Astrocyte (in vitro differentiated cells and primary cell): ENCODE data around the gene CPLX3. TPM values are rescaled to one million over a fixed set of nuclear protein-coding genes. Genes with fewer than 3 reads are reported as not detected.

ENCODE experiments used
- DNase-seq: peaks from one replicate; pipeline ENCODE4 v3.0.0-alpha.2; 2010; ENCODE audit warnings: low read depth
- FAIRE-seq: peaks from 2 replicates; lab custom pipeline; 2011; peaks lifted over from hg19 to GRCh38; lab: Jason Lieb, UNC
- H2AFZ ChIP-seq: 2 replicates; pipeline ENCODE4 v1.6.0; 2012; ENCODE audit warnings: low read depth, low read length, inconsistent platforms
- H3K27ac ChIP-seq: 2 replicates; pipeline ENCODE4 v1.5.1; 2011; ENCODE audit warnings: low read depth, low read length, inconsistent platforms
- H3K27me3 ChIP-seq: 2 replicates; pipeline ENCODE4 v1.6.0; 2011; ENCODE audit warnings: low read length, inconsistent platforms; ENCODE audit not compliant: insufficient read depth
- H3K36me3 ChIP-seq: 2 replicates; pipeline ENCODE4 v1.5.1; 2011; ENCODE audit warnings: low read length, inconsistent platforms; ENCODE audit not compliant: insufficient read depth
- H3K4me1 ChIP-seq: 2 replicates; pipeline ENCODE4 v1.5.1; 2011; ENCODE audit warnings: low read length, inconsistent platforms; ENCODE audit not compliant: insufficient read depth
- H3K4me2 ChIP-seq: 2 replicates; pipeline ENCODE4 v1.6.0; 2012; ENCODE audit warnings: low read length, inconsistent platforms
- H3K4me3 ChIP-seq: 2 replicates; pipeline ENCODE4 v1.5.1; 2011; ENCODE audit warnings: low read depth, mild to moderate bottlenecking, low read length, inconsistent platforms; ENCODE audit not compliant: insufficient read depth
- H3K79me2 ChIP-seq: 2 replicates; pipeline ENCODE4 v1.6.0; 2012; ENCODE audit warnings: mild to moderate bottlenecking, low read length, inconsistent platforms; ENCODE audit not compliant: insufficient read depth
- H3K9ac ChIP-seq: 2 replicates; pipeline ENCODE4 v1.6.0; 2012; ENCODE audit warnings: mild to moderate bottlenecking, low read length, inconsistent platforms
- H3K9me3 ChIP-seq: 2 replicates; pipeline ENCODE4 v1.5.1; 2012; ENCODE audit warnings: low read depth, mild to moderate bottlenecking, low read length, inconsistent platforms; ENCODE audit not compliant: insufficient read depth
- H4K20me1 ChIP-seq: 2 replicates; pipeline ENCODE4 v1.6.0; 2012; ENCODE audit warnings: low read length, inconsistent platforms; ENCODE audit not compliant: insufficient read depth
- H3K27ac Mint-ChIP-seq: one replicate; pipeline ENCODE4 v1.8.0; 2021; ENCODE audit warnings: mild to moderate bottlenecking, mixed read lengths; ENCODE audit not compliant: unreplicated experiment
- H3K27me3 Mint-ChIP-seq: one replicate; pipeline ENCODE4 v1.8.0; 2021; ENCODE audit warnings: low read depth, mixed read lengths; ENCODE audit not compliant: unreplicated experiment
- H3K36me3 Mint-ChIP-seq: one replicate; pipeline ENCODE4 v1.8.0; 2021; ENCODE audit warnings: low read depth, mixed read lengths; ENCODE audit not compliant: unreplicated experiment
- H3K4me1 Mint-ChIP-seq: one replicate; pipeline ENCODE4 v1.8.0; 2021; ENCODE audit warnings: low read depth, mixed read lengths; ENCODE audit not compliant: unreplicated experiment
- H3K4me3 Mint-ChIP-seq: one replicate; pipeline ENCODE4 v1.8.0; 2021; ENCODE audit warnings: mild to moderate bottlenecking, moderate library complexity, mixed read lengths; ENCODE audit not compliant: unreplicated experiment
- H3K9me3 Mint-ChIP-seq: one replicate; pipeline ENCODE4 v1.8.0; 2021; ENCODE audit warnings: mild to moderate bottlenecking, mixed read lengths; ENCODE audit not compliant: unreplicated experiment
- EZH2 ChIP-seq: IDR thresholded peaks from 2 replicates; pipeline ENCODE4 v1.6.1; 2012; ENCODE audit warnings: mild to moderate bottlenecking, low read length, inconsistent platforms; ENCODE audit not compliant: insufficient read depth
- total RNA-seq: library from RNA; stranded (reverse); gene quantifications from 2 replicates; pipeline ENCODE4 v1.2.1, GENCODE V29; 2021
- TF ChIP-seq, protein P1 (sequence below): IDR thresholded peaks from 2 replicates; pipeline ENCODE4 v1.5.1; 2011; ENCODE audit warnings: low read depth, mild to moderate bottlenecking, inconsistent platforms, low read length, moderate library complexity; ENCODE audit not compliant: insufficient read depth

CPLX3 gene
- total RNA-seq, 1 donor from 2014 or later, result not detected

- peaks cover 10% of the 10 kb centered on the region for H3K36me3 ChIP-seq
- H2AFZ ChIP-seq, result no peak overlapping the region
- Mint-ChIP-seq H3K9me3 (no peaks in the 10 kb centered on the region), H3K27ac (no peak overlapping the region), H3K36me3 (peaks cover 10% of the 10 kb centered on the region), H3K4me3 (no peak overlapping the region), H3K27me3 (no peaks in the 10 kb centered on the region), H3K4me1 (peaks cover 2% of the 10 kb centered on the region)
- H3K4me3 ChIP-seq, result no peak overlapping the region
- no peak overlapping the region for H3K27ac ChIP-seq
- no peak overlapping the region for H3K4me2 ChIP-seq
- DNase-seq, result no peak
- peaks cover 43% of the 10 kb centered on the region for H4K20me1 ChIP-seq
- no peak for FAIRE-seq
- no peaks in the 10 kb centered on the region for H3K4me1 ChIP-seq
- H3K79me2 ChIP-seq, result peaks cover 25% of the 10 kb centered on the region
- TF ChIP-seq, protein P1, sequence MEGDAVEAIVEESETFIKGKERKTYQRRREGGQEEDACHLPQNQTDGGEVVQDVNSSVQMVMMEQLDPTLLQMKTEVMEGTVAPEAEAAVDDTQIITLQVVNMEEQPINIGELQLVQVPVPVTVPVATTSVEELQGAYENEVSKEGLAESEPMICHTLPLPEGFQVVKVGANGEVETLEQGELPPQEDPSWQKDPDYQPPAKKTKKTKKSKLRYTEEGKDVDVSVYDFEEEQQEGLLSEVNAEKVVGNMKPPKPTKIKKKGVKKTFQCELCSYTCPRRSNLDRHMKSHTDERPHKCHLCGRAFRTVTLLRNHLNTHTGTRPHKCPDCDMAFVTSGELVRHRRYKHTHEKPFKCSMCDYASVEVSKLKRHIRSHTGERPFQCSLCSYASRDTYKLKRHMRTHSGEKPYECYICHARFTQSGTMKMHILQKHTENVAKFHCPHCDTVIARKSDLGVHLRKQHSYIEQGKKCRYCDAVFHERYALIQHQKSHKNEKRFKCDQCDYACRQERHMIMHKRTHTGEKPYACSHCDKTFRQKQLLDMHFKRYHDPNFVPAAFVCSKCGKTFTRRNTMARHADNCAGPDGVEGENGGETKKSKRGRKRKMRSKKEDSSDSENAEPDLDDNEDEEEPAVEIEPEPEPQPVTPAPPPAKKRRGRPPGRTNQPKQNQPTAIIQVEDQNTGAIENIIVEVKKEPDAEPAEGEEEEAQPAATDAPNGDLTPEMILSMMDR, result no peak
- TF ChIP-seq EZH2, result no peak
- H3K27me3 ChIP-seq, result no peaks in the 10 kb centered on the region
- no peaks in the 10 kb centered on the region for H3K9me3 ChIP-seq
- H3K9ac ChIP-seq, result no peak overlapping the region
Observed at GRCh38 chr15:74854453-74855022, 28.1 kb downstream of the CPLX3 start.

- Mint-ChIP-seq H3K9me3 (no peaks in the 10 kb centered on the region), H3K4me3 (no peak overlapping the region), H3K4me1 (peaks cover 2% of the 10 kb centered on the region), H3K27ac (peak overlapping the region; percentile 78), H3K27me3 (no peaks in the 10 kb centered on the region), H3K36me3 (peaks cover 9% of the 10 kb centered on the region)
- H2AFZ ChIP-seq, result no peak overlapping the region
- TF ChIP-seq, protein P1, result no peak
- TF ChIP-seq EZH2, result no peak
- no peak overlapping the region for H3K4me3 ChIP-seq
- DNase-seq (no peak), FAIRE-seq (no peak)
- H3K79me2 ChIP-seq, result peaks cover 30% of the 10 kb centered on the region
- no peak overlapping the region for H3K9ac ChIP-seq
- H3K27me3 ChIP-seq, result no peaks in the 10 kb centered on the region
- peaks cover 7% of the 10 kb centered on the region for H3K36me3 ChIP-seq
- H3K27ac ChIP-seq, result no peak overlapping the region
- no peaks in the 10 kb centered on the region for H3K4me1 ChIP-seq
- no peak overlapping the region for H3K4me2 ChIP-seq
- peaks cover 50% of the 10 kb centered on the region for H4K20me1 ChIP-seq
- no peaks in the 10 kb centered on the region for H3K9me3 ChIP-seq
Observed at GRCh38 chr15:74855857-74856256, 29.4 kb downstream of the CPLX3 start.

DNA sequence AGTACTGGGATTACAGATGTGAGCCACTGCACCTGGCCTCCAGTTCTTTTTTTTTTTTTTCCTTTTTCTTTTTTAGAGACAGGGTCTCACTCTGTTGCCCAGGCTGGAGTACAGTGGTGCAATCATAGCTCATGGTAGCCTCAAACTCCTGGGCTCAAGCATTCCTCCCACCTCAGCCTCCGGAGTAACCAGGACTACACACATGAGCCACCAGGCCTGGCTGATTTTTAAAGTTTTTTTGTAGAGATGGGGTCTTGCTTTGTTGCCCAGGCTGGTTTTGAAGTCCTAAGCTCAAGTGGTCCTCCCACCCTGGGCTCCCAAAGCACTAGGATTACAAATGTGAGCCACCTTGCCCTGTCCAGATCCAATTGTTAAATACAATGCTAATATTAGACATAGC, 30.1 kb downstream of the CPLX3 start:
- no peak overlapping the region for H3K27ac Mint-ChIP-seq
- no peaks in the 10 kb centered on the region for H3K27me3 Mint-ChIP-seq
- Histone ChIP-seq H3K4me1 (no peaks in the 10 kb centered on the region), H3K36me3 (peaks cover 4% of the 10 kb centered on the region), H3K27ac (no peak overlapping the region), H3K27me3 (no peaks in the 10 kb centered on the region), H4K20me1 (peaks cover 55% of the 10 kb centered on the region), H3K4me2 (no peak overlapping the region), H3K79me2 (peaks cover 36% of the 10 kb centered on the region), H3K9ac (no peak overlapping the region), H3K4me3 (no peak overlapping the region), H2AFZ (no peak overlapping the region), H3K9me3 (no peaks in the 10 kb centered on the region)
- peaks cover 9% of the 10 kb centered on the region for H3K36me3 Mint-ChIP-seq
- no peak for FAIRE-seq
- H3K4me3 Mint-ChIP-seq, result no peak overlapping the region
- H3K9me3 Mint-ChIP-seq, result no peaks in the 10 kb centered on the region
- H3K4me1 Mint-ChIP-seq, result peaks cover 2% of the 10 kb centered on the region
- TF ChIP-seq EZH2, result no peak
- TF ChIP-seq, protein P1, result no peak
- no peak for DNase-seq
